ENCODE data around the gene GDF2. TPM values are rescaled to one million over a fixed set of nuclear protein-coding genes. Genes with fewer than 3 reads are reported as not detected.

The GDF2 gene
- total RNA-seq, 4 donors from 2014 or later: not detected

- no peaks in the 10 kb centered on the region for H3K36me3 ChIP-seq
- TF ChIP-seq POLR2A (IDR thresholded peaks at IDR 0.05) (no peak), CTCF (IDR thresholded peaks at IDR 0.05 in 4 of 5, conservative IDR thresholded peaks at IDR 0.05 in 1 of 5) (no peak)
- intact Hi-C loops (cut with DNase I; ENCODE audit: low total_unique reads): no loop called here
- H3K9me3 ChIP-seq: no peaks in the 10 kb centered on the region
- ATAC-seq (no peak), DNase-seq (no peak)
- H3K27ac ChIP-seq: no peak overlapping the region
- H3K4me3 ChIP-seq: no peak overlapping the region
- no peaks in the 10 kb centered on the region for H3K4me1 ChIP-seq
- in situ Hi-C loops (cut with MboI; ENCODE audit: low sequenced_read_pairs in 4 of 4): no loop called here
- no peaks in the 10 kb centered on the region for H3K27me3 ChIP-seq
Observed at GRCh38 chr10:47334466-47335295, 12.4 kb downstream of the GDF2 start.

GRCh38 chr10:47335906-47336305, 13.7 kb downstream of the GDF2 start:
- Histone ChIP-seq H3K27me3 (no peaks in the 10 kb centered on the region), H3K36me3 (no peaks in the 10 kb centered on the region), H3K4me3 (no peak overlapping the region), H3K27ac (no peak overlapping the region), H3K4me1 (no peaks in the 10 kb centered on the region), H3K9me3 (no peaks in the 10 kb centered on the region)
- intact Hi-C loops (cut with DNase I; ENCODE audit: low total_unique reads) (no loop called here), in situ Hi-C loops (cut with MboI; ENCODE audit: low sequenced_read_pairs in 4 of 4) (no loop called here)
- ATAC-seq (no peak), DNase-seq (no peak)
- TF ChIP-seq POLR2A (IDR thresholded peaks at IDR 0.05) (no peak), CTCF (IDR thresholded peaks at IDR 0.05 in 4 of 5, conservative IDR thresholded peaks at IDR 0.05 in 1 of 5) (no peak)

DNA sequence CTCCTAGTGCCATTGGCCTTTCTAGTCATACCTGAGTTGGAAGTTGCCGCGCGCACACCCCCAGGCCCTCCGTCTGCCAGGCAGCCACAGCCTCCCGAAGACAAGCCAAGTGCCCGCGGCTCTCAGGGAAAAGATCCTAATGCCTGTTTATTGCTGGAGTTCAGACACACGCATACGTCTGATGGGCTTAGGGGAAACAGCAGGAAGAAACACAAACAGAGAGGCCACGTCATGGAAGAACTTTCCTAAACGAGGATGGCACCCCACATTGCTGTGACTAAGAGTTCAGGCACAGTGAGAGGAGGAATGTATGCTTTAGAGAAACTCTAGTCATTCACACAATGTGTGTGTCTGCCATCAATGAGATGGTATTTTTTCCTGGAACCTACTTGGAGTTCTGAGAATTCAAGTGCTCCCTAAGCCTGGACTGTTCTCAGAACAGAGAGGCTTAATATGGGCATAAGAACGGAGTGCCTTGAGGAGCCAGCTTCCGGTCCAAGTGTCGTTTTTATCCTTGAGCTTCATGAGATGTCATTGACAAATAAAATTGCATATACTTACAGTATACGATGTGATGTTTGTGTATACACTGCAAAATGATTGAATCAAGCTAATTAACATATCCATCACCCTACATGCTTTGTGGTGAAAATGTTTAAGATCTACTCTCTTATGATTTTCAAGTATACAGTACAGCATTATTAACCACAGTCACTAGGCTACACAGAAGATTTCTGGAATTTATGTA, 14.3 kb downstream of the GDF2 start:
- ATAC-seq (no peak), DNase-seq (no peak)
- Histone ChIP-seq H3K27ac (no peak overlapping the region), H3K27me3 (no peaks in the 10 kb centered on the region), H3K36me3 (no peaks in the 10 kb centered on the region), H3K4me1 (no peaks in the 10 kb centered on the region), H3K9me3 (no peaks in the 10 kb centered on the region), H3K4me3 (no peak overlapping the region)
- intact Hi-C loops (cut with DNase I; ENCODE audit: low total_unique reads) (no loop called here), in situ Hi-C loops (cut with MboI; ENCODE audit: low sequenced_read_pairs in 4 of 4) (no loop called here)
- no peak for TF ChIP-seq CTCF (IDR thresholded peaks at IDR 0.05 in 4 of 5, conservative IDR thresholded peaks at IDR 0.05 in 1 of 5)
- no peak for TF ChIP-seq POLR2A (IDR thresholded peaks at IDR 0.05)

- no peak overlapping the region for H3K27ac ChIP-seq
- no peaks in the 10 kb centered on the region for H3K4me1 ChIP-seq
- TF ChIP-seq POLR2A (IDR thresholded peaks at IDR 0.05): no peak
- TF ChIP-seq CTCF (IDR thresholded peaks at IDR 0.05 in 4 of 5, conservative IDR thresholded peaks at IDR 0.05 in 1 of 5): no peak
- DNase-seq (no peak), ATAC-seq (no peak)
- in situ Hi-C loops (cut with MboI; ENCODE audit: low sequenced_read_pairs in 4 of 4): no loop called here
- intact Hi-C loops (cut with DNase I; ENCODE audit: low total_unique reads): no loop called here
- H3K9me3 ChIP-seq: no peaks in the 10 kb centered on the region
- no peak overlapping the region for H3K4me3 ChIP-seq
- H3K27me3 ChIP-seq: no peaks in the 10 kb centered on the region
- H3K36me3 ChIP-seq: no peaks in the 10 kb centered on the region
Observed at GRCh38 chr10:47337310-47337709, 15.1 kb downstream of the GDF2 start.
